H54 (cell line): Measurements from ENCODE around the gene PMVK.

Experiments
- DNase-seq: peaks from one replicate; pipeline ENCODE4 v3.0.0; 2011; ENCODE audit warnings: low spot score, mixed read lengths; ENCODE audit not compliant: insufficient read length
- FAIRE-seq: peaks from 3 replicates; lab custom pipeline; 2011; peaks lifted over from hg19 to GRCh38; lab: Jason Lieb, UNC
- POLR2A ChIP-seq: IDR thresholded peaks from 2 replicates; pipeline ENCODE4 v1.6.1; 2011; ENCODE audit warnings: low read depth, mild to moderate bottlenecking, low read length

PMVK gene

GRCh38 chr1:154972213-154972516, 35.6 kb upstream of the PMVK start:
- FAIRE-seq (no peak), DNase-seq (no peak)
- TF ChIP-seq POLR2A, result no peak

- no peak for DNase-seq
Measured at GRCh38 chr1:154971341-154971998, 35.0 kb upstream of the PMVK start.

GRCh38 chr1:154970631-154971340, 34.3 kb upstream of the PMVK start, which contains the start of gene SHC1:
TSS of gene SHC1 (minus strand) at chr1:154970747. CDS start at chr1:154970526, 221 bp downstream.
- peak; percentile 90 for DNase-seq
- TF ChIP-seq POLR2A, result peak; percentile 96
- no peak for FAIRE-seq

More at GRCh38 chr1:154971341-154971998, 35.0 kb upstream of the PMVK start:
- FAIRE-seq, result no peak
- no peak for TF ChIP-seq POLR2A

- FAIRE-seq (no peak), DNase-seq (no peak)
- no peak; the same call in 1 of the 2 replicates for TF ChIP-seq POLR2A
Measured at GRCh38 chr1:154969860-154970452, 33.4 kb upstream of the PMVK start.

GRCh38 chr1:154969246-154969645, 32.7 kb upstream of the PMVK start:
- TF ChIP-seq POLR2A, result 0 out of 2 replicates have a peak, but pooled peaks have one; percentile 6
- DNase-seq (no peak), FAIRE-seq (no peak)

- FAIRE-seq (no peak), DNase-seq (no peak)
- TF ChIP-seq POLR2A, result no peak
Measured at GRCh38 chr1:154968731-154969130, 32.2 kb upstream of the PMVK start.

- no peak for FAIRE-seq
- no peak for DNase-seq
- no peak for TF ChIP-seq POLR2A
Measured at GRCh38 chr1:154967331-154967950, 30.9 kb upstream of the PMVK start.

GRCh38 chr1:154966111-154966510, 29.6 kb upstream of the PMVK start:
- TF ChIP-seq POLR2A, result no peak
- no peak for FAIRE-seq
- no peak for DNase-seq

- FAIRE-seq (no peak), DNase-seq (no peak)
- no peak for TF ChIP-seq POLR2A
Measured at GRCh38 chr1:154964359-154964758, 27.8 kb upstream of the PMVK start.

GRCh38 chr1:154963643-154964042, 27.1 kb upstream of the PMVK start:
- DNase-seq (no peak), FAIRE-seq (no peak)
- no peak for TF ChIP-seq POLR2A

GRCh38 chr1:154962795-154963330, 26.3 kb upstream of the PMVK start:
- FAIRE-seq (no peak), DNase-seq (no peak)
- no peak for TF ChIP-seq POLR2A

- no peak for FAIRE-seq
- no peak for DNase-seq
- no peak for TF ChIP-seq POLR2A
Measured at GRCh38 chr1:154962156-154962749, 25.7 kb upstream of the PMVK start.
